ENCODE measurements around the gene SRBD1.
A peak's percentile ranks its signal among the peaks of the same experiment; 100 is the strongest.

The SRBD1 gene

DNA sequence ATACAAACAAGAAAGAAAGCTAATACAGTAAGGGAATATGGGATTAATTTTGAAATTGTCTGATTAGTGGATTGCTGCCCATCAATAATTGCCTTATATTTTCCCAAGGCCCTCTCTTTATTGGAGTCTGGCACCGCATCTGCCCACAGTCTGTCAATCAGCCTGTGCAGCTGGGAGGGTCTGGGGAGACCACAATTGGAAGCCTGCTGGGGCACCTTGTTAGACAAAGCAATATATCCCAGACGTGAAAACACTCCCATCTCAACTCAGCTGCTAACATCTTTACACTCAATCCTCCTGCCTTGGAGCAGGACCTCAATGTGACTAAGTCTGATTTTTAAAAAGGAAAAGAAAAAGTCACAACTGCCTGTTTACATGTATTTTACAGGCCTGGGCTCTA lies 258.6 kb downstream of the SRBD1 start:
- peaks cover 1% of the 10 kb centered on the region for H3K9me3 Mint-ChIP-seq
- H3K4me3 Mint-ChIP-seq, result no peak overlapping the region
- H3K4me1 Mint-ChIP-seq, result peaks cover 29% of the 10 kb centered on the region
- peaks cover 15% of the 10 kb centered on the region for H3K27me3 Mint-ChIP-seq (ENCODE audit: low read depth, poor library complexity)
- H3K36me3 Mint-ChIP-seq (ENCODE audit: low read depth), result no peaks in the 10 kb centered on the region
- no peak overlapping the region for H3K27ac Mint-ChIP-seq
- TF ChIP-seq, protein P1, sequence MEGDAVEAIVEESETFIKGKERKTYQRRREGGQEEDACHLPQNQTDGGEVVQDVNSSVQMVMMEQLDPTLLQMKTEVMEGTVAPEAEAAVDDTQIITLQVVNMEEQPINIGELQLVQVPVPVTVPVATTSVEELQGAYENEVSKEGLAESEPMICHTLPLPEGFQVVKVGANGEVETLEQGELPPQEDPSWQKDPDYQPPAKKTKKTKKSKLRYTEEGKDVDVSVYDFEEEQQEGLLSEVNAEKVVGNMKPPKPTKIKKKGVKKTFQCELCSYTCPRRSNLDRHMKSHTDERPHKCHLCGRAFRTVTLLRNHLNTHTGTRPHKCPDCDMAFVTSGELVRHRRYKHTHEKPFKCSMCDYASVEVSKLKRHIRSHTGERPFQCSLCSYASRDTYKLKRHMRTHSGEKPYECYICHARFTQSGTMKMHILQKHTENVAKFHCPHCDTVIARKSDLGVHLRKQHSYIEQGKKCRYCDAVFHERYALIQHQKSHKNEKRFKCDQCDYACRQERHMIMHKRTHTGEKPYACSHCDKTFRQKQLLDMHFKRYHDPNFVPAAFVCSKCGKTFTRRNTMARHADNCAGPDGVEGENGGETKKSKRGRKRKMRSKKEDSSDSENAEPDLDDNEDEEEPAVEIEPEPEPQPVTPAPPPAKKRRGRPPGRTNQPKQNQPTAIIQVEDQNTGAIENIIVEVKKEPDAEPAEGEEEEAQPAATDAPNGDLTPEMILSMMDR (IDR thresholded peaks at IDR 0.05), result no peak
- DNase-seq, result no peak

DNA sequence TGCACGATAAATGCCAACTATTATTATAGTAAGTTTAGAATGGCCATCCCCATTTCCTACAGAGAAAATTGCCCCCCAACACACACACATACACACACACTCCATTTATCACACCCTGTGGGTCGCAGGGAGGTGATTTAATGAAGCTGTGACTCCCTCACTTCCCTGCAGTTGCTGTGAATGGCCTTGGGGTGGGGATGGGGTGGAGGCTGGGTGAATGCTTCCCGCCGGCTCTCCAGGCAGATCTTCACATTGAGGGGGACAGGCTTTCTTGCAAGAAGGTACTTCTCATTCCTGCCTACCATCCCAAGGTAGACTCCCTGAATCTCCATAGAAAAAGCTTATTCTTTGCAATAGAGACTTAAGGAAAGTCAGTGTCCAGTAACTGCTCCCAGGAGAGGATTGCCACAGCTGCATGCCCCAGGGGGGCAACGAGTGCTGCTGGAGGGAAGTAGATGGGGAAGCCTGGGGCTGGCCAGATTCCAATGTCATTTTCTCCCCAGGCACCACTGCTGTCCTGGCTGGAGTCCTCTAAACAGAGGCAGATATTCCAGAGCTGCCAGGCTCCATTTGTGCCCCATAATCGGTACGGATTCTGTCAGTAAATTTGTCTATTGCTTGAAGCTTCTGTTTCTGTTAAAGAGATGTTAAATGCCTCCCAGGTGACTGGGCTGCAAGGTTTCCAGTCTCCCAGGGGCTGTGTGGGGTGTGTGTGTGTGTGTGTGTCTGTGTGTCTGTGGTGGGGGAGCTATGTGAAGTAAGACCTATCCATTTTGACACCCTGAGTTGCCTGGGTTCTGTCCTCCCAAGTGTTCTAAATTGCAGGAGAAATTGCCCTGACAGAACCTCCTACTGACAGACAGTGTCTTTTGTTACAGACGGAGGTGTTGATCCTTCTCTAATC lies 265.5 kb downstream of the SRBD1 start:
- TF ChIP-seq, protein P1 (IDR thresholded peaks at IDR 0.05), result no peak
- no peak for DNase-seq
- peak overlapping the region; percentile 2 for H3K27ac Mint-ChIP-seq
- H3K4me1 Mint-ChIP-seq, result peaks cover 38% of the 10 kb centered on the region
- no peak overlapping the region for H3K4me3 Mint-ChIP-seq
- peaks cover 12% of the 10 kb centered on the region for H3K9me3 Mint-ChIP-seq
- peaks cover 19% of the 10 kb centered on the region for H3K27me3 Mint-ChIP-seq (ENCODE audit: low read depth, poor library complexity)
- no peaks in the 10 kb centered on the region for H3K36me3 Mint-ChIP-seq (ENCODE audit: low read depth)

DNA sequence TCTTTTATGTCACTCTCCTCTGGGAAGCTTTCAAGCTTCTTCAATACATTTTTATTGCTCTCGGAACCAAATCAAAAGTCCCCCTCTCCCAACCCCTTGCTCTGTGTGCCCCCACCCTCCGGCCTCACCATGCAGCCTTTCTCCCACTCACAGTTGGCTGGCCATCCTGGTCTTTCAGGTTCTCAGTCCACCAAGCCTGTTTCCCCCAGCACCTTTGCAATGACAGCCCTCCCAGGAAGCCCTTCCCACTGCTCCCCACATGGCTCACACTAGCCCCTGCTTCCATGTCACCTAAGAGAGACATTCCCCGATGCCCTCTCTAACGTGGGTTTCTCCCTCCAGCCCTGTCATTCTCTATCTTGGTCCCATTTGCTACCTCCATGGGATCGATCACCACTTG lies 266.6 kb downstream of the SRBD1 start:
- no peak for DNase-seq
- H3K4me3 Mint-ChIP-seq, result no peak overlapping the region
- H3K27ac Mint-ChIP-seq, result no peak overlapping the region
- peaks cover 14% of the 10 kb centered on the region for H3K27me3 Mint-ChIP-seq (ENCODE audit: low read depth, poor library complexity)
- TF ChIP-seq, protein P1 (IDR thresholded peaks at IDR 0.05), result no peak
- H3K9me3 Mint-ChIP-seq, result peaks cover 16% of the 10 kb centered on the region
- peaks cover 42% of the 10 kb centered on the region for H3K4me1 Mint-ChIP-seq
- no peaks in the 10 kb centered on the region for H3K36me3 Mint-ChIP-seq (ENCODE audit: low read depth)

DNA sequence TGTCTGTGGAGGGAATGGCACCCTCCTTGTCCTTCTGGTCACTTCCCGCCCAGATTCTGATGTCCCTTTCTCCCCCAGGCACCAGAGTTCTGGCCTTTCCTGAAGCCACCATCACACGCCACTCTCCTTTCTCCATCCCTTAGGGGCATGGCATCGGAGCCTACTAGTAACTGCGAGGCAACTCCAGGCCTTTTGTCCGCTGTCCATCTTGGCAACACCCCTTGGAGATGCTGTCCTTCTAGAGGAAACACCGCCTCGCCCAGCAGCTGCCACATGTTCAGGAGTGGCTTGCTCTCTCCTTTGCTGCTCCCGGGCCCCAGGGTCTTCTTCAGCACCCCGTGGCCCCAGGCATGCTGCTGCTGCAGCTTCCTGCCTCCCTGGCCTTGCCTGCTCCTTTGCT lies 267.0 kb downstream of the SRBD1 start:
- H3K9me3 Mint-ChIP-seq, result peaks cover 16% of the 10 kb centered on the region
- DNase-seq, result no peak
- no peaks in the 10 kb centered on the region for H3K36me3 Mint-ChIP-seq (ENCODE audit: low read depth)
- peak overlapping the region; percentile 24 for H3K27ac Mint-ChIP-seq
- peaks cover 14% of the 10 kb centered on the region for H3K27me3 Mint-ChIP-seq (ENCODE audit: low read depth, poor library complexity)
- H3K4me3 Mint-ChIP-seq, result no peak overlapping the region
- H3K4me1 Mint-ChIP-seq, result peaks cover 45% of the 10 kb centered on the region
- TF ChIP-seq, protein P1 (IDR thresholded peaks at IDR 0.05), result no peak

DNA sequence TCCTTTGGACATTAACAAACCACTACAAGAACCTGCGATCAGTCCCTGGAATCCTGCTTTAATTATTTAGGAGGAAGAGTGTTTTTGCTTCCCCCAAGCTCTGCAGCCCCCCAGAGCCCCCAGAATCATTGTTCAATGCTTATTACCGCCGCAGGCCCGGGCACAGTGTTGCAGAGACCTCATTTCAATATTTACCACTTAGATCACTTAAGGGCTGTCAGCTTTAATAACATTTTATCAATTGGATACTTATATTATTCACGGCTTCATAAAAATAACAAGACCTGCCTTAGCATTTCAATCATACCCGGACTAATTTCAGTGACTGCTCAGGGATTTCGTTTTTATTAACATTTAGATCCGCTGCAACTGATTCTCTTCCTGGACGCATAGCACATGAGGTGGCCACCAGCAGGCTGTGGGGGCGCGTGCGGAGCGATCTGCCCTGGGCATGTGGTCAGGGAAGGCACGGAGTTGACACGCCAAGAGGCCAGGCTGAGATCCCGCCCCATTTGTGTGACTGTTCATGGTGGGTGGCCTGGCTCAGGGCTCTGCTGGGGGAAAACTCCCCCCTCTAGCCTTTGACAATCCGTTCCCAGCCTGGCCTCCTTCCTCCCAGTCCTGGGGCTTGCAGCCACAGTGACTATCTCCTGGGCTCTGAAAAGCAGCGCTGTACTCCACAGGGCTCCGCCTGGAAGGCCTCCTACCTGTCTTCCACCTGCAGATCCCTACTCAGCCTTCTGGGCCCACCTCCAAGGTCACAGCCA lies 267.6 kb downstream of the SRBD1 start:
- TF ChIP-seq, protein P1 (IDR thresholded peaks at IDR 0.05), result no peak
- peaks cover 16% of the 10 kb centered on the region for H3K9me3 Mint-ChIP-seq
- DNase-seq, result no peak
- no peaks in the 10 kb centered on the region for H3K36me3 Mint-ChIP-seq (ENCODE audit: low read depth)
- H3K27ac Mint-ChIP-seq, result no peak overlapping the region
- peaks cover 14% of the 10 kb centered on the region for H3K27me3 Mint-ChIP-seq (ENCODE audit: low read depth, poor library complexity)
- H3K4me1 Mint-ChIP-seq, result peaks cover 45% of the 10 kb centered on the region
- no peak overlapping the region for H3K4me3 Mint-ChIP-seq
